WTC11 (cell line): ENCODE data around the gene NOTO.

Experiments
- FOXK1 ChIP-seq: sonication (generic); formaldehyde crosslinking; IDR thresholded peaks from 2 replicates; pipeline ENCODE4 v1.8.0; 2022; ENCODE audit warnings: mild to moderate bottlenecking, moderate library complexity, missing genetic modification reagents
- NFYB ChIP-seq: sonication (generic); formaldehyde crosslinking; conservative IDR thresholded peaks from 2 replicates; pipeline ENCODE4 v1.8.0; 2022; ENCODE audit warnings: low read depth, missing genetic modification reagents
- ZNF121 ChIP-seq: sonication (generic); formaldehyde crosslinking; IDR thresholded peaks from 2 replicates; pipeline ENCODE4 v1.8.0; 2023; ENCODE audit warnings: missing genetic modification reagents
- ZNF219 ChIP-seq: sonication (generic); formaldehyde crosslinking; IDR thresholded peaks from 2 replicates; pipeline ENCODE4 v1.8.0; 2023; ENCODE audit warnings: missing genetic modification reagents, mild to moderate bottlenecking, borderline replicate concordance
- ZNF263 ChIP-seq: sonication (generic); formaldehyde crosslinking; IDR thresholded peaks from 2 replicates; pipeline ENCODE4 v1.8.1; 2022; ENCODE audit warnings: low read depth, mild to moderate bottlenecking, moderate library complexity, missing genetic modification reagents
- ZNF416 ChIP-seq: fragments of 250-450 bp; sonication (Bioruptor Pico); IDR thresholded peaks from 2 replicates; pipeline ENCODE4 v1.9.0; 2021; ENCODE audit warnings: mild to moderate bottlenecking, inconsistent platforms
- TF ChIP-seq, protein P1 (sequence below): fragments of 200-600 bp; IDR thresholded peaks from 2 replicates; pipeline ENCODE4 v1.8.0; 2022; ENCODE audit warnings: antibody characterized with exemption
- TF ChIP-seq, protein P2 (sequence below): sonication (generic); formaldehyde crosslinking; IDR thresholded peaks from 2 replicates; pipeline ENCODE4 v1.8.0; 2023; ENCODE audit warnings: mild to moderate bottlenecking, missing genetic modification reagents
- TF ChIP-seq, protein P3 (sequence below): sonication (generic); formaldehyde crosslinking; IDR thresholded peaks from 2 replicates; pipeline ENCODE4 v1.8.1; 2023; ENCODE audit warnings: mild to moderate bottlenecking, missing genetic modification reagents

DNA sequence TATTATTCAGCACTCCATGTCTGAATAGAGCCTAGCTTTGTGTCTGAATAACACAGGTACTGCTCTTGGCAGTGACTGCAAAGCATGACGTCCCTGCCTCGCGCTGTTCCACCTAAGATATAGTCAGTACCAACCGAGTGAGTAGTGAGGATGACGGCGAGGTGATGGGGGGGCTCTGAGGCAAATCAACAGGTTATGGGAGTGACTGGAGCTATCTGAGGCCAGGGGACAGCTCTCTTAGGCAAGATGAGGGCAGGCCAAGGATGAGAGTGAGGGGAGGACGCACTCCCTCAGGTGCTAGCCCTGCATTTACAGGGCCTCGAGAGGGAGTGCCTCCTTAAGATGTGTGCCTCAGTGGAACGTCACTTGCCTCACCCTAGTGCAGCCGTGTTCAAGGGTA lies 28.1 kb upstream of the NOTO start:
- TF ChIP-seq, protein P1, sequence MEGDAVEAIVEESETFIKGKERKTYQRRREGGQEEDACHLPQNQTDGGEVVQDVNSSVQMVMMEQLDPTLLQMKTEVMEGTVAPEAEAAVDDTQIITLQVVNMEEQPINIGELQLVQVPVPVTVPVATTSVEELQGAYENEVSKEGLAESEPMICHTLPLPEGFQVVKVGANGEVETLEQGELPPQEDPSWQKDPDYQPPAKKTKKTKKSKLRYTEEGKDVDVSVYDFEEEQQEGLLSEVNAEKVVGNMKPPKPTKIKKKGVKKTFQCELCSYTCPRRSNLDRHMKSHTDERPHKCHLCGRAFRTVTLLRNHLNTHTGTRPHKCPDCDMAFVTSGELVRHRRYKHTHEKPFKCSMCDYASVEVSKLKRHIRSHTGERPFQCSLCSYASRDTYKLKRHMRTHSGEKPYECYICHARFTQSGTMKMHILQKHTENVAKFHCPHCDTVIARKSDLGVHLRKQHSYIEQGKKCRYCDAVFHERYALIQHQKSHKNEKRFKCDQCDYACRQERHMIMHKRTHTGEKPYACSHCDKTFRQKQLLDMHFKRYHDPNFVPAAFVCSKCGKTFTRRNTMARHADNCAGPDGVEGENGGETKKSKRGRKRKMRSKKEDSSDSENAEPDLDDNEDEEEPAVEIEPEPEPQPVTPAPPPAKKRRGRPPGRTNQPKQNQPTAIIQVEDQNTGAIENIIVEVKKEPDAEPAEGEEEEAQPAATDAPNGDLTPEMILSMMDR, result no peak
- TF ChIP-seq, protein P2, sequence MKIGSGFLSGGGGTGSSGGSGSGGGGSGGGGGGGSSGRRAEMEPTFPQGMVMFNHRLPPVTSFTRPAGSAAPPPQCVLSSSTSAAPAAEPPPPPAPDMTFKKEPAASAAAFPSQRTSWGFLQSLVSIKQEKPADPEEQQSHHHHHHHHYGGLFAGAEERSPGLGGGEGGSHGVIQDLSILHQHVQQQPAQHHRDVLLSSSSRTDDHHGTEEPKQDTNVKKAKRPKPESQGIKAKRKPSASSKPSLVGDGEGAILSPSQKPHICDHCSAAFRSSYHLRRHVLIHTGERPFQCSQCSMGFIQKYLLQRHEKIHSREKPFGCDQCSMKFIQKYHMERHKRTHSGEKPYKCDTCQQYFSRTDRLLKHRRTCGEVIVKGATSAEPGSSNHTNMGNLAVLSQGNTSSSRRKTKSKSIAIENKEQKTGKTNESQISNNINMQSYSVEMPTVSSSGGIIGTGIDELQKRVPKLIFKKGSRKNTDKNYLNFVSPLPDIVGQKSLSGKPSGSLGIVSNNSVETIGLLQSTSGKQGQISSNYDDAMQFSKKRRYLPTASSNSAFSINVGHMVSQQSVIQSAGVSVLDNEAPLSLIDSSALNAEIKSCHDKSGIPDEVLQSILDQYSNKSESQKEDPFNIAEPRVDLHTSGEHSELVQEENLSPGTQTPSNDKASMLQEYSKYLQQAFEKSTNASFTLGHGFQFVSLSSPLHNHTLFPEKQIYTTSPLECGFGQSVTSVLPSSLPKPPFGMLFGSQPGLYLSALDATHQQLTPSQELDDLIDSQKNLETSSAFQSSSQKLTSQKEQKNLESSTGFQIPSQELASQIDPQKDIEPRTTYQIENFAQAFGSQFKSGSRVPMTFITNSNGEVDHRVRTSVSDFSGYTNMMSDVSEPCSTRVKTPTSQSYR (CRISPR knock-in tag), result no peak
- TF ChIP-seq ZNF121 (CRISPR knock-in tag), result no peak
- TF ChIP-seq ZNF219 (CRISPR knock-in tag), result no peak
- TF ChIP-seq ZNF263 (CRISPR knock-in tag), result no peak
- no peak for TF ChIP-seq ZNF416 (CRISPR knock-in tag)
- TF ChIP-seq, protein P3, sequence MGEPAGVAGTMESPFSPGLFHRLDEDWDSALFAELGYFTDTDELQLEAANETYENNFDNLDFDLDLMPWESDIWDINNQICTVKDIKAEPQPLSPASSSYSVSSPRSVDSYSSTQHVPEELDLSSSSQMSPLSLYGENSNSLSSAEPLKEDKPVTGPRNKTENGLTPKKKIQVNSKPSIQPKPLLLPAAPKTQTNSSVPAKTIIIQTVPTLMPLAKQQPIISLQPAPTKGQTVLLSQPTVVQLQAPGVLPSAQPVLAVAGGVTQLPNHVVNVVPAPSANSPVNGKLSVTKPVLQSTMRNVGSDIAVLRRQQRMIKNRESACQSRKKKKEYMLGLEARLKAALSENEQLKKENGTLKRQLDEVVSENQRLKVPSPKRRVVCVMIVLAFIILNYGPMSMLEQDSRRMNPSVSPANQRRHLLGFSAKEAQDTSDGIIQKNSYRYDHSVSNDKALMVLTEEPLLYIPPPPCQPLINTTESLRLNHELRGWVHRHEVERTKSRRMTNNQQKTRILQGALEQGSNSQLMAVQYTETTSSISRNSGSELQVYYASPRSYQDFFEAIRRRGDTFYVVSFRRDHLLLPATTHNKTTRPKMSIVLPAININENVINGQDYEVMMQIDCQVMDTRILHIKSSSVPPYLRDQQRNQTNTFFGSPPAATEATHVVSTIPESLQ (CRISPR knock-in tag), result no peak
- no peak for TF ChIP-seq NFYB
- TF ChIP-seq FOXK1 (CRISPR knock-in tag), result no peak
